GM23338 (cell line): ENCODE results near the gene GRAMD4. TPM values are rescaled to one million over a fixed set of nuclear protein-coding genes. Genes with fewer than 3 reads are reported as not detected.

Experiments used
- ATAC-seq: fragments of 200-7000 bp; cut with Tn5 transposase; 3 replicates; pipeline ENCODE4 v1.9.1; 2020
- DNase-seq: peaks from one replicate; pipeline ENCODE4 v3.0.0-alpha.2; 2015; ENCODE audit warnings: low spot score
- H2AFZ ChIP-seq: fragments of 200-600 bp; sonication (generic); 2 replicates; pipeline ENCODE4 v1.8.0; 2016; ENCODE audit warnings: antibody characterized with exemption, mild to moderate bottlenecking, moderate library complexity
- H3F3A ChIP-seq: fragments of 200-600 bp; sonication (generic); replicated peaks from 2 replicates; pipeline ENCODE4 v1.8.0; 2017; ENCODE audit warnings: antibody characterized with exemption, mixed run types, low read depth
- H3K27ac ChIP-seq: fragments of 200-600 bp; sonication (generic); 2 replicates; pipeline ENCODE4 v1.6.1; 2016; ENCODE audit warnings: low read depth
- H3K27me3 ChIP-seq: fragments of 200-600 bp; sonication (generic); 2 replicates; pipeline ENCODE4 v1.8.0; 2016; ENCODE audit warnings: mild to moderate bottlenecking, mixed run types, moderate library complexity; ENCODE audit not compliant: insufficient read depth
- H3K36me3 ChIP-seq: fragments of 200-600 bp; sonication (generic); 2 replicates; pipeline ENCODE4 v1.8.0; 2016; ENCODE audit warnings: mild to moderate bottlenecking; ENCODE audit not compliant: insufficient read depth
- H3K4me1 ChIP-seq: fragments of 200-600 bp; sonication (generic); 2 replicates; pipeline ENCODE4 v1.8.0; 2016; ENCODE audit warnings: mild to moderate bottlenecking, moderate library complexity; ENCODE audit not compliant: insufficient read depth
- H3K4me2 ChIP-seq: fragments of 200-600 bp; sonication (generic); 2 replicates; pipeline ENCODE4 v1.7.1; 2017; ENCODE audit warnings: mixed run types
- H3K4me3 ChIP-seq: fragments of 200-600 bp; sonication (generic); 2 replicates; pipeline ENCODE4 v1.6.1; 2016; ENCODE audit warnings: mixed run types
- H3K79me2 ChIP-seq: fragments of 200-600 bp; sonication (generic); replicated peaks from 2 replicates; pipeline ENCODE4 v1.8.0; 2017; ENCODE audit warnings: mild to moderate bottlenecking; ENCODE audit not compliant: insufficient read depth
- H3K9me2 ChIP-seq: fragments of 200-600 bp; sonication (generic); 2 replicates; pipeline ENCODE4 v1.8.0; 2017; ENCODE audit not compliant: insufficient read depth
- H4K20me1 ChIP-seq: fragments of 200-600 bp; sonication (generic); replicated peaks from 2 replicates; pipeline ENCODE4 v1.8.0; 2017; ENCODE audit warnings: mild to moderate bottlenecking; ENCODE audit not compliant: insufficient read depth
- H3K27ac Mint-ChIP-seq: 2 replicates; pipeline ENCODE4 v1.8.0; 2020; ENCODE audit warnings: inconsistent platforms, mild to moderate bottlenecking, moderate library complexity, mixed read lengths
- H3K27me3 Mint-ChIP-seq: 3 replicates; pipeline ENCODE4 v1.8.0; 2022; ENCODE audit warnings: low read depth, mild to moderate bottlenecking, moderate library complexity, mixed read lengths, inconsistent platforms; ENCODE audit not compliant: insufficient read depth, poor library complexity
- H3K36me3 Mint-ChIP-seq: 3 replicates; pipeline ENCODE4 v1.8.0; 2021; ENCODE audit warnings: low read depth, mild to moderate bottlenecking, inconsistent platforms, moderate library complexity, mixed read lengths
- H3K4me1 Mint-ChIP-seq: 3 replicates; pipeline ENCODE4 v1.8.0; 2020; ENCODE audit warnings: mild to moderate bottlenecking, inconsistent platforms, mixed read lengths
- H3K4me3 Mint-ChIP-seq: 3 replicates; pipeline ENCODE4 v1.8.0; 2021; ENCODE audit warnings: moderate library complexity, mild to moderate bottlenecking, inconsistent platforms, mixed read lengths
- H3K9me3 Mint-ChIP-seq: 3 replicates; pipeline ENCODE4 v1.8.0; 2020; ENCODE audit warnings: moderate library complexity, mild to moderate bottlenecking, inconsistent platforms, mixed read lengths
- CREB1 ChIP-seq: fragments of 250-450 bp; sonication (Bioruptor Pico); IDR thresholded peaks from 2 replicates; pipeline ENCODE4 v1.5.0; 2020; ENCODE audit warnings: low read depth, mild to moderate bottlenecking, moderate library complexity
- EZH2 ChIP-seq: fragments of 200-600 bp; sonication (generic); IDR thresholded peaks from one replicate; pipeline ENCODE4 v1.8.0; 2017; ENCODE audit warnings: antibody characterized with exemption, mild to moderate bottlenecking, low read depth; ENCODE audit not compliant: unreplicated experiment
- EZH2phosphoT487 ChIP-seq: fragments of 200-600 bp; sonication (generic); IDR thresholded peaks from one replicate; pipeline ENCODE4 v1.8.1; 2018; ENCODE audit warnings: antibody characterized with exemption; ENCODE audit not compliant: unreplicated experiment
- JUNB ChIP-seq: IDR thresholded peaks from one replicate; pipeline ENCODE4 v1.6.1; 2016; ENCODE audit warnings: antibody characterized with exemption; ENCODE audit not compliant: unreplicated experiment
- STAT1 ChIP-seq: IDR thresholded peaks from one replicate; pipeline ENCODE4 v1.6.1; 2016; ENCODE audit warnings: antibody characterized with exemption; ENCODE audit not compliant: unreplicated experiment
- ZNF462 ChIP-seq: fragments of 250-450 bp; sonication (Bioruptor Pico); IDR thresholded peaks from 2 replicates; pipeline ENCODE4 v1.5.0; 2020; ENCODE audit warnings: mild to moderate bottlenecking, moderate library complexity
- polyA plus RNA-seq: library from polyadenylated mRNA; unstranded; fragments of >200 nt; fragmentation: Nextera tagmentation; extraction: Ambion mirVana; gene quantifications from 2 replicates; pipeline ENCODE4 v1.2.1, GENCODE V29; 2016
- total RNA-seq: library from RNA; depleted of rRNA; stranded (reverse); fragments of >200 nt; shearing (Covaris generic); gene quantifications from 2 replicates; pipeline ENCODE4 v1.2.3, GENCODE V29; 2014
- TF ChIP-seq, protein P1 (sequence below), 2 experiments: fragments of 200-600 bp in 1 of 2; sonication (generic) in 1 of 2; conservative IDR thresholded peaks; 2 replicates each; pipeline versions ENCODE4 v1.5.1 to v1.6.1; 2016 to 2017; ENCODE audit warnings: antibody characterized with exemption in 2 of 2, low read depth in 2 of 2, mild to moderate bottlenecking in 2 of 2, moderate library complexity in 1 of 2

The GRAMD4 gene
- total and polyA plus RNA-seq, 2 experiments from 2014 or later = 2.7 to 81.8 TPM

GRCh38 chr22:46637711-46638600 lies 17.8 kb downstream of the GRAMD4 start:
- no peak for DNase-seq
- H3K36me3 Mint-ChIP-seq = peaks cover 3% of the 10 kb centered on the region; the same call in 2 of the 3 replicates

GRCh38 chr22:46638601-46639431 lies 18.6 kb downstream of the GRAMD4 start:
- Histone ChIP-seq H3K4me2 (no peak overlapping the region), H3F3A (no peaks in the 10 kb centered on the region), H4K20me1 (no peaks in the 10 kb centered on the region), H3K9me2 (0 out of 2 replicates have a peak, but pooled peaks cover 7% of the 10 kb centered on the region), H3K4me3 (no peak overlapping the region), H2AFZ (no peak overlapping the region), H3K4me1 (no peaks in the 10 kb centered on the region), H3K36me3 (no peaks in the 10 kb centered on the region), H3K79me2 (no peaks in the 10 kb centered on the region), H3K27ac (no peak overlapping the region), H3K27me3 (no peaks in the 10 kb centered on the region)
- Mint-ChIP-seq H3K4me1 (peaks cover 22% of the 10 kb centered on the region), H3K4me3 (no peak overlapping the region), H3K9me3 (peaks cover 3% of the 10 kb centered on the region; the same call in 2 of the 3 replicates), H3K27me3 (peaks cover 14% of the 10 kb centered on the region), H3K36me3 (peaks cover 6% of the 10 kb centered on the region; the same call in 2 of the 3 replicates), H3K27ac (peak overlapping the region; percentile 7; the same call in 1 of the 2 replicates)
- ATAC-seq = no peak
- no peak for DNase-seq
- TF ChIP-seq JUNB (no peak), ZNF462 (CRISPR knock-in tag) (no peak), EZH2 (no peak)
- TF ChIP-seq, protein P1, sequence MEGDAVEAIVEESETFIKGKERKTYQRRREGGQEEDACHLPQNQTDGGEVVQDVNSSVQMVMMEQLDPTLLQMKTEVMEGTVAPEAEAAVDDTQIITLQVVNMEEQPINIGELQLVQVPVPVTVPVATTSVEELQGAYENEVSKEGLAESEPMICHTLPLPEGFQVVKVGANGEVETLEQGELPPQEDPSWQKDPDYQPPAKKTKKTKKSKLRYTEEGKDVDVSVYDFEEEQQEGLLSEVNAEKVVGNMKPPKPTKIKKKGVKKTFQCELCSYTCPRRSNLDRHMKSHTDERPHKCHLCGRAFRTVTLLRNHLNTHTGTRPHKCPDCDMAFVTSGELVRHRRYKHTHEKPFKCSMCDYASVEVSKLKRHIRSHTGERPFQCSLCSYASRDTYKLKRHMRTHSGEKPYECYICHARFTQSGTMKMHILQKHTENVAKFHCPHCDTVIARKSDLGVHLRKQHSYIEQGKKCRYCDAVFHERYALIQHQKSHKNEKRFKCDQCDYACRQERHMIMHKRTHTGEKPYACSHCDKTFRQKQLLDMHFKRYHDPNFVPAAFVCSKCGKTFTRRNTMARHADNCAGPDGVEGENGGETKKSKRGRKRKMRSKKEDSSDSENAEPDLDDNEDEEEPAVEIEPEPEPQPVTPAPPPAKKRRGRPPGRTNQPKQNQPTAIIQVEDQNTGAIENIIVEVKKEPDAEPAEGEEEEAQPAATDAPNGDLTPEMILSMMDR (conservative IDR thresholded peaks at IDR 0.05; ENCODE audit: low read depth in 2 of 2) = no peak

More at GRCh38 chr22:46637711-46638600, 17.8 kb downstream of the GRAMD4 start:
- no peak overlapping the region for H3K27ac ChIP-seq
- H3F3A ChIP-seq = no peaks in the 10 kb centered on the region
- TF ChIP-seq, protein P1 (conservative IDR thresholded peaks at IDR 0.05; ENCODE audit: low read depth in 2 of 2) = no peak
- TF ChIP-seq CREB1 (CRISPR knock-in tag) = no peak
- no peak for TF ChIP-seq EZH2
- no peak for TF ChIP-seq JUNB
- no peak for TF ChIP-seq EZH2phosphoT487
- TF ChIP-seq STAT1 = no peak
- no peaks in the 10 kb centered on the region for H3K79me2 ChIP-seq
- Mint-ChIP-seq H3K27me3 (peaks cover 12% of the 10 kb centered on the region), H3K9me3 (peaks cover 3% of the 10 kb centered on the region; the same call in 2 of the 3 replicates), H3K27ac (no peak overlapping the region), H3K4me1 (peaks cover 23% of the 10 kb centered on the region), H3K4me3 (no peak overlapping the region)
- no peak for ATAC-seq
- no peaks in the 10 kb centered on the region for H3K36me3 ChIP-seq
- no peak overlapping the region for H3K4me3 ChIP-seq
- no peaks in the 10 kb centered on the region for H3K4me1 ChIP-seq
- H3K4me2 ChIP-seq = no peak overlapping the region
- 0 out of 2 replicates have a peak, but pooled peaks cover 7% of the 10 kb centered on the region for H3K9me2 ChIP-seq
- no peak overlapping the region for H2AFZ ChIP-seq
- no peaks in the 10 kb centered on the region for H4K20me1 ChIP-seq
- H3K27me3 ChIP-seq = no peaks in the 10 kb centered on the region
